HepG2 (cell line): ENCODE results near the gene ANKRD27. TPM values are rescaled to one million over a fixed set of nuclear protein-coding genes. Genes with fewer than 3 reads are reported as not detected.
A peak's percentile ranks its signal among the peaks of the same experiment; 100 is the strongest.

Source experiments
- EEA1 ChIP-seq: sonication (generic); formaldehyde crosslinking; IDR thresholded peaks from 2 replicates; pipeline ENCODE4 v1.5.1; 2020; ENCODE audit warnings: mild to moderate bottlenecking, missing genetic modification reagents, borderline replicate concordance
- HMGXB4 ChIP-seq, 2 experiments: sonication (generic) in 1 of 2; formaldehyde crosslinking in 1 of 2; IDR thresholded peaks; 2 replicates each; pipeline versions ENCODE4 v1.4.0 to v1.6.1; 2018 to 2020; ENCODE audit warnings: missing genetic modification reagents in 2 of 2, borderline replicate concordance in 1 of 2, low read depth in 1 of 2, mild to moderate bottlenecking in 1 of 2, missing biosample characterization in 1 of 2
- KDM3A ChIP-seq: IDR thresholded peaks from 2 replicates; pipeline ENCODE4 v1.6.1; 2018; ENCODE audit warnings: low read depth, missing compliant biosample characterization
- MXD3 ChIP-seq: IDR thresholded peaks from 2 replicates; pipeline ENCODE4 v1.6.1; 2016; ENCODE audit warnings: mild to moderate bottlenecking, missing biosample characterization, missing genetic modification reagents
- NFAT5 ChIP-seq: sonication (generic); formaldehyde crosslinking; IDR thresholded peaks from 2 replicates; pipeline ENCODE4 v1.4.0; 2020; ENCODE audit warnings: missing genetic modification reagents
- RELA ChIP-seq: sonication (generic); formaldehyde crosslinking; IDR thresholded peaks from 2 replicates; pipeline ENCODE4 v1.4.0; 2020; ENCODE audit warnings: missing genetic modification reagents
- ZNF282 ChIP-seq: fragments of 450-650 bp; IDR thresholded peaks from 2 replicates; pipeline ENCODE4 v1.6.1; 2018; ENCODE audit not compliant: partially characterized antibody
- ZNF510 ChIP-seq: sonication (generic); formaldehyde crosslinking; IDR thresholded peaks from 2 replicates; pipeline ENCODE4 v1.4.0; 2020; ENCODE audit warnings: low read depth, mild to moderate bottlenecking, missing genetic modification reagents
- ZNF572 ChIP-seq: sonication (generic); formaldehyde crosslinking; IDR thresholded peaks from 2 replicates; pipeline ENCODE4 v1.5.1; 2020; ENCODE audit warnings: mild to moderate bottlenecking, missing genetic modification reagents
- ZNF577 ChIP-seq: sonication (generic); formaldehyde crosslinking; IDR thresholded peaks from 2 replicates; pipeline ENCODE4 v1.4.0; 2020; ENCODE audit warnings: mild to moderate bottlenecking, low read depth, missing genetic modification reagents, borderline replicate concordance
- ZNF781 ChIP-seq: sonication (generic); formaldehyde crosslinking; IDR thresholded peaks from 2 replicates; pipeline ENCODE4 v1.5.1; 2020; ENCODE audit warnings: borderline replicate concordance, mild to moderate bottlenecking, missing genetic modification reagents; ENCODE audit errors: not compliant biosample characterization
- polyA plus RNA-seq, 8 experiments: library from polyadenylated mRNA; depleted of rRNA in 3 of 8; stranded (reverse) in 7 of 8; unstranded in 1 of 8; fragments of >200 nt; fragmentation: Illumina TruSeq in 4 of 8; extraction: Trizol in 4 of 8; gene quantifications; 2 replicates each; pipeline versions ENCODE4 v1.2.1 to v1.2.3, GENCODE V29; 2011 to 2016; ENCODE audit warnings: low read depth in 4 of 8, missing spikeins in 1 of 8, mixed read lengths in 1 of 8; ENCODE audit not compliant: insufficient read depth in 1 of 8
- total RNA-seq, 5 experiments: library from RNA; depleted of rRNA; stranded (reverse); fragments of >200 nt; fragmentation: Illumina TruSeq; extraction: Trizol; gene quantifications; 2 replicates each; pipeline ENCODE4 v1.2.3, GENCODE V29; 2016; ENCODE audit warnings: low read depth in 1 of 5
- TF ChIP-seq, protein P1 (sequence below): sonication (generic); formaldehyde crosslinking; IDR thresholded peaks from 2 replicates; pipeline ENCODE4 v1.4.0; 2020; ENCODE audit warnings: missing genetic modification reagents
- TF ChIP-seq, protein P2 (sequence below): sonication (generic); formaldehyde crosslinking; IDR thresholded peaks from 2 replicates; pipeline ENCODE4 v1.4.0; 2020; ENCODE audit warnings: mild to moderate bottlenecking, missing genetic modification reagents
- TF ChIP-seq, protein P3 (sequence below): fragments of 450-650 bp; IDR thresholded peaks from 2 replicates; pipeline ENCODE4 v1.6.1; 2017

The ANKRD27 gene
- total and polyA plus RNA-seq, 2 of the 13 experiments (the other 11 are each of a cell fraction or from before 2014, with no cell fraction given): 22.2 to 23.7 TPM

DNA sequence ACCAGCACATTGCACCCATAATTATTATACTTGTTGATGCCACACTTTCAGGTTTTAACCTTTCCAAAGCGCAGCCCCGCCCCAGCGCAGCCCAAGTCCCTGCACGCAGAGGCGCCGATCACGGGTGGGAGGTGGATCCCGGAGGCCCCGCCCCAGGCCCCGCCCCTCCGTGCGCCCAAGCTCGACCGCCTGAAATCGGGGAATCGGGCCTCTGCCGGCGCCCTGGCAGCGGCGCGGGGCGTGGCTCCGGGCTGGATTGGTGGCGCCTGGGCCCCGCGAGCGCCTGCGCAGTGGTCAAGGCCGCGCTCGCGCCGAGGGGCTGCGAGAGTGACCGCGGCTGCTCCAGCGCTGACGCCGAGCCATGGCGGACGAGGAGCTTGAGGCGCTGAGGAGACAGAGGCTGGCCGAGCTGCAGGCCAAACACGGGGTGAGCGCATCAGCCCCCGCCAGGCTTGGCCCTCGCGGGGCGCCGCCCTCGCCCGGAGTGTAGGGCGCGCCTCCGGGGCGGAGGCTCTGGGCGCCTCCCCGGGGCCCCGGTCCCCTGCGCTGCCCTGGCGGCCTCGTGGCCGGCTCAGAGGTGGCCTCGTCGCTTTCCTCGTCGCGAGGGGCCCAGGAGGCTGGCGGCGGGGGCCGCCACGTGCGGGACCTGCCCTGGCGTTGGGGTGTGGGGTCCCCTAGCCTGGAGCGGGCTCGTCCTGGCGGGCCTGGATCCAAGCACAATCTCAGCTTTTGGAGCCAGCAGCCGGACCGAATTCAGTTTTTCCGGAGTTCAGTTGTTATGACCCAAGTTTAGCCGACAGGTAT lies 93.9 kb downstream of the ANKRD27 start, which contains the start of gene PDCD5 (continued):
- peak in 1 of 2 experiments; percentile 61; a peak in 3 of 4 replicates for TF ChIP-seq HMGXB4 (CRISPR knock-in tag; IDR thresholded peaks at IDR 0.05; ENCODE audit: borderline replicate concordance in 1 of 2, low read depth in 1 of 2)
- TF ChIP-seq EEA1 (CRISPR knock-in tag): peak; percentile 68; the same call in 1 of the 2 replicates
- TF ChIP-seq ZNF577: no peak
- TF ChIP-seq KDM3A (CRISPR knock-in tag): no peak
- TF ChIP-seq, protein P1, sequence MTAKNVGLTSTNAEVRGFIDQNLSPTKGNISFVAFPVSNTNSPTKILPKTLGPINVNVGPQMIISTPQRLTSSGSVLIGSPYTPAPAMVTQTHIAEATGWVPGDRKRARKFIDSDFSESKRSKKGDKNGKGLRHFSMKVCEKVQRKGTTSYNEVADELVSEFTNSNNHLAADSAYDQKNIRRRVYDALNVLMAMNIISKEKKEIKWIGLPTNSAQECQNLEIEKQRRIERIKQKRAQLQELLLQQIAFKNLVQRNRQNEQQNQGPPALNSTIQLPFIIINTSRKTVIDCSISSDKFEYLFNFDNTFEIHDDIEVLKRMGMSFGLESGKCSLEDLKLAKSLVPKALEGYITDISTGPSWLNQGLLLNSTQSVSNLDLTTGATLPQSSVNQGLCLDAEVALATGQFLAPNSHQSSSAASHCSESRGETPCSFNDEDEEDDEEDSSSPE (CRISPR knock-in tag): no peak; the same call in 1 of the 2 replicates
- TF ChIP-seq ZNF510 (CRISPR knock-in tag): no peak
- TF ChIP-seq, protein P2, sequence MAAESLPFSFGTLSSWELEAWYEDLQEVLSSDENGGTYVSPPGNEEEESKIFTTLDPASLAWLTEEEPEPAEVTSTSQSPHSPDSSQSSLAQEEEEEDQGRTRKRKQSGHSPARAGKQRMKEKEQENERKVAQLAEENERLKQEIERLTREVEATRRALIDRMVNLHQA (CRISPR knock-in tag): no peak
- peak; percentile 34; the same call in 1 of the 2 replicates for TF ChIP-seq NFAT5 (CRISPR knock-in tag)
- TF ChIP-seq RELA (CRISPR knock-in tag): no peak
- no peak; the same call in 1 of the 2 replicates for TF ChIP-seq MXD3
- TF ChIP-seq ZNF781: no peak
- no peak for TF ChIP-seq ZNF572 (CRISPR knock-in tag)
- TF ChIP-seq ZNF282: no peak
- TF ChIP-seq, protein P3, sequence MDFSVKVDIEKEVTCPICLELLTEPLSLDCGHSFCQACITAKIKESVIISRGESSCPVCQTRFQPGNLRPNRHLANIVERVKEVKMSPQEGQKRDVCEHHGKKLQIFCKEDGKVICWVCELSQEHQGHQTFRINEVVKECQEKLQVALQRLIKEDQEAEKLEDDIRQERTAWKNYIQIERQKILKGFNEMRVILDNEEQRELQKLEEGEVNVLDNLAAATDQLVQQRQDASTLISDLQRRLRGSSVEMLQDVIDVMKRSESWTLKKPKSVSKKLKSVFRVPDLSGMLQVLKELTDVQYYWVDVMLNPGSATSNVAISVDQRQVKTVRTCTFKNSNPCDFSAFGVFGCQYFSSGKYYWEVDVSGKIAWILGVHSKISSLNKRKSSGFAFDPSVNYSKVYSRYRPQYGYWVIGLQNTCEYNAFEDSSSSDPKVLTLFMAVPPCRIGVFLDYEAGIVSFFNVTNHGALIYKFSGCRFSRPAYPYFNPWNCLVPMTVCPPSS: no peak
